Hepatocyte (in vitro differentiated cells): ENCODE measurements around the gene EPO. TPM values are rescaled to one million over a fixed set of nuclear protein-coding genes. Genes with fewer than 3 reads are reported as not detected.

Experiments used
- DNase-seq: peaks from one replicate; pipeline ENCODE4 v3.0.0-alpha.2; 2016; ENCODE audit warnings: low spot score
- H2AFZ ChIP-seq: fragments of 200-600 bp; sonication (generic); 2 replicates; pipeline ENCODE4 v1.6.0; 2016; ENCODE audit warnings: antibody characterized with exemption, mild to moderate bottlenecking
- H3K27ac ChIP-seq: fragments of 200-600 bp; sonication (generic); 2 replicates; pipeline ENCODE4 v1.5.1; 2016; ENCODE audit warnings: mild to moderate bottlenecking
- H3K27me3 ChIP-seq: fragments of 200-600 bp; sonication (generic); 2 replicates; pipeline ENCODE4 v1.6.1; 2016
- H3K36me3 ChIP-seq: fragments of 200-600 bp; sonication (generic); replicated peaks from 2 replicates; pipeline ENCODE4 v1.5.1; 2016; ENCODE audit warnings: low read depth; ENCODE audit not compliant: insufficient read depth
- H3K4me1 ChIP-seq: fragments of 200-600 bp; sonication (generic); 2 replicates; pipeline ENCODE4 v1.5.1; 2016; ENCODE audit warnings: mild to moderate bottlenecking, moderate library complexity; ENCODE audit not compliant: insufficient read depth
- H3K4me2 ChIP-seq: fragments of 200-600 bp; sonication (generic); 2 replicates; pipeline ENCODE4 v1.6.0; 2016
- H3K4me3 ChIP-seq: fragments of 200-600 bp; sonication (generic); 2 replicates; pipeline ENCODE4 v1.5.1; 2016; ENCODE audit warnings: mild to moderate bottlenecking
- H3K79me2 ChIP-seq: fragments of 200-600 bp; sonication (generic); 2 replicates; pipeline ENCODE4 v1.6.0; 2017; ENCODE audit warnings: mild to moderate bottlenecking
- H3K9me2 ChIP-seq: fragments of 200-600 bp; sonication (generic); replicated peaks from 2 replicates; pipeline ENCODE4 v1.6.0; 2017; ENCODE audit warnings: mild to moderate bottlenecking; ENCODE audit not compliant: insufficient read depth
- H3K9me3 ChIP-seq: fragments of 200-600 bp; sonication (generic); 2 replicates; pipeline ENCODE4 v1.5.1; 2016; ENCODE audit warnings: low read depth, mild to moderate bottlenecking
- H4K20me1 ChIP-seq: fragments of 200-600 bp; sonication (generic); 2 replicates; pipeline ENCODE4 v1.6.0; 2016; ENCODE audit warnings: mild to moderate bottlenecking; ENCODE audit not compliant: insufficient read depth, poor library complexity, severe bottlenecking
- EZH2 ChIP-seq: fragments of 200-600 bp; sonication (generic); IDR thresholded peaks from 2 replicates; pipeline ENCODE4 v1.6.1; 2016; ENCODE audit warnings: antibody characterized with exemption, mild to moderate bottlenecking, borderline replicate concordance
- EZH2phosphoT487 ChIP-seq: fragments of 200-600 bp; sonication (generic); IDR thresholded peaks from one replicate; pipeline ENCODE4 v1.6.1; 2018; ENCODE audit warnings: antibody characterized with exemption, mild to moderate bottlenecking, low read depth, moderate library complexity; ENCODE audit not compliant: unreplicated experiment, severe bottlenecking
- WGBS: methylation state at CpG from one replicate; pipeline ENCODE4 v1.1.6; 2016; ENCODE audit warnings: low lambda C conversion rate; ENCODE audit errors: missing lambda C conversion rate; 5-methylcytosine and 5-hydroxymethylcytosine counted together
- polyA plus RNA-seq: library from polyadenylated mRNA; unstranded; fragments of >200 nt; fragmentation: Nextera tagmentation; extraction: Ambion mirVana; gene quantifications from 2 replicates; pipeline ENCODE4 v1.2.1, GENCODE V29; 2016
- total RNA-seq: library from RNA; depleted of rRNA; stranded (reverse); fragments of >200 nt; gene quantifications from 2 replicates; pipeline ENCODE4 v1.2.3, GENCODE V29; 2014
- TF ChIP-seq, protein P1 (sequence below): fragments of 200-600 bp; sonication (generic); IDR thresholded peaks from 2 replicates; pipeline ENCODE4 v1.5.1; 2016; ENCODE audit warnings: antibody characterized with exemption, mild to moderate bottlenecking; ENCODE audit not compliant: poor library complexity

EPO gene
- total and polyA plus RNA-seq, 2 experiments from 2014 or later, result 1.3 TPM; not detected in 1

DNA sequence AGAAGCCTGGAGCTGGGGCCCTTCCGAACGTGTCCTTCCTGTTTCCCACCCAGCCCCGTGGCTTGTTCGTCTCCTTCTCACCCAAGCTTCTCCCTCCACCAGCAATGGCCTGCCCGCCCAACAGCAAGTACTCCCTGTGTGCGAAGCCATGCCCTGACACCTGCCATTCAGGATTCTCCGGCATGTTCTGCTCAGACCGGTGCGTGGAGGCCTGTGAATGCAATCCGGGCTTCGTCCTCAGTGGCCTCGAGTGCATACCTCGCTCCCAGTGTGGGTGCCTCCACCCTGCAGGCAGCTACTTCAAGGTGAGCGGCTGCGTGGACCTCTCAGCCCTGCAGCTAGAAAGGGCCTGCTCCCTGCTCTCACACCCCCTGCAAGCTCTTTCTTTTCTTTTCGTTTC lies 45.0 kb downstream of the EPO start:
- H2AFZ ChIP-seq, result no peak overlapping the region
- no peak overlapping the region for H3K4me3 ChIP-seq
- no peaks in the 10 kb centered on the region for H3K27me3 ChIP-seq
- H3K4me1 ChIP-seq, result no peaks in the 10 kb centered on the region
- WGBS, result 89% methylated on average over 16 of the region's 16 CpGs
- no peaks in the 10 kb centered on the region for H4K20me1 ChIP-seq
- no peaks in the 10 kb centered on the region for H3K79me2 ChIP-seq
- no peaks in the 10 kb centered on the region for H3K9me3 ChIP-seq
- TF ChIP-seq, protein P1, sequence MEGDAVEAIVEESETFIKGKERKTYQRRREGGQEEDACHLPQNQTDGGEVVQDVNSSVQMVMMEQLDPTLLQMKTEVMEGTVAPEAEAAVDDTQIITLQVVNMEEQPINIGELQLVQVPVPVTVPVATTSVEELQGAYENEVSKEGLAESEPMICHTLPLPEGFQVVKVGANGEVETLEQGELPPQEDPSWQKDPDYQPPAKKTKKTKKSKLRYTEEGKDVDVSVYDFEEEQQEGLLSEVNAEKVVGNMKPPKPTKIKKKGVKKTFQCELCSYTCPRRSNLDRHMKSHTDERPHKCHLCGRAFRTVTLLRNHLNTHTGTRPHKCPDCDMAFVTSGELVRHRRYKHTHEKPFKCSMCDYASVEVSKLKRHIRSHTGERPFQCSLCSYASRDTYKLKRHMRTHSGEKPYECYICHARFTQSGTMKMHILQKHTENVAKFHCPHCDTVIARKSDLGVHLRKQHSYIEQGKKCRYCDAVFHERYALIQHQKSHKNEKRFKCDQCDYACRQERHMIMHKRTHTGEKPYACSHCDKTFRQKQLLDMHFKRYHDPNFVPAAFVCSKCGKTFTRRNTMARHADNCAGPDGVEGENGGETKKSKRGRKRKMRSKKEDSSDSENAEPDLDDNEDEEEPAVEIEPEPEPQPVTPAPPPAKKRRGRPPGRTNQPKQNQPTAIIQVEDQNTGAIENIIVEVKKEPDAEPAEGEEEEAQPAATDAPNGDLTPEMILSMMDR, result no peak
- TF ChIP-seq EZH2, result no peak
- TF ChIP-seq EZH2phosphoT487, result no peak
- H3K9me2 ChIP-seq, result no peaks in the 10 kb centered on the region
- no peak overlapping the region for H3K4me2 ChIP-seq
- H3K27ac ChIP-seq, result no peak overlapping the region
- DNase-seq, result no peak
- no peaks in the 10 kb centered on the region for H3K36me3 ChIP-seq

DNA sequence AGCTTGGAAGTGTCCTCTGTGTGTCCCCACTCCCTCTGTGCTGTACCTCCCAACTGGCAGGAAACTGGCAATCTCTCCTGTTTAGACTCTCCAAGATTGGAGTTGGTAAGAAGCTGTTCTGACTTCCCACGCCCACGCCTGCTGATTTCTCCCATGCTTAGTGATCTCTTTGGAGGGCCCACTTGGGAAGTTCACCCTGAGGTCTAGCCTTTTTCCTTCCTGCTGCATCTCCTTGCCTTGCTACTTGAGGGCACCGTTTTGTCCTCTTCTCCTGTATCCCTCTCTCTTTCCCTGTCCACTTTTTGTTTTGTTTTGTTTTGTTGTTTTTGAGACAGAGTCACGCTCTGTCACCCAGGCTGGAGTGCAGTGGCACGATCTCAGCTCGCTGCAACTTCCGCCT lies 48.5 kb downstream of the EPO start:
- no peaks in the 10 kb centered on the region for H3K9me3 ChIP-seq
- H3K4me3 ChIP-seq, result no peak overlapping the region
- no peaks in the 10 kb centered on the region for H3K9me2 ChIP-seq
- TF ChIP-seq EZH2 (no peak), EZH2phosphoT487 (no peak)
- TF ChIP-seq, protein P1, result no peak
- no peak for DNase-seq
- no peak overlapping the region for H2AFZ ChIP-seq
- no peaks in the 10 kb centered on the region for H3K27me3 ChIP-seq
- H3K27ac ChIP-seq, result no peak overlapping the region
- H3K36me3 ChIP-seq, result no peaks in the 10 kb centered on the region
- H3K4me2 ChIP-seq, result no peak overlapping the region
- H3K4me1 ChIP-seq, result no peaks in the 10 kb centered on the region
- no peaks in the 10 kb centered on the region for H3K79me2 ChIP-seq
- H4K20me1 ChIP-seq, result no peaks in the 10 kb centered on the region
- 92% methylated on average over 7 of the region's 7 CpGs for WGBS

Other genes starting within 250 kb of the EPO start
- 25.4 and 26.2 TPM in 2 replicates for gene TSC22D4, start 241.3 kb upstream of the EPO start, total RNA-seq
- gene TSC22D4, start 241.3 kb upstream of the EPO start, polyA plus RNA-seq, result 89.6 and 90.7 TPM in 2 replicates
- gene NYAP1, start 236.5 kb upstream of the EPO start, total RNA-seq, result 1.6 and 2.4 TPM in 2 replicates
- gene NYAP1, start 236.5 kb upstream of the EPO start, polyA plus RNA-seq, result 0.68 TPM in 1 of 2 replicates, not detected in the other
- 32.8 and 38.6 TPM in 2 replicates for gene AGFG2, start 181.3 kb upstream of the EPO start, total RNA-seq
- 33.3 and 53.7 TPM in 2 replicates for gene AGFG2, start 181.3 kb upstream of the EPO start, polyA plus RNA-seq
- gene SAP25, start 146.6 kb upstream of the EPO start, total RNA-seq, result not detected in 2 replicates
- 1.8 and 4.0 TPM in 2 replicates for gene SAP25, start 146.6 kb upstream of the EPO start, polyA plus RNA-seq
- 34.0 and 40.3 TPM in 2 replicates for gene LRCH4, start 134.3 kb upstream of the EPO start, total RNA-seq
- 105 and 129 TPM in 2 replicates for gene LRCH4, start 134.3 kb upstream of the EPO start, polyA plus RNA-seq
- gene FBXO24, start 134.1 kb upstream of the EPO start, total RNA-seq, result 1.1 and 1.4 TPM in 2 replicates
- 0.49 and 1.6 TPM in 2 replicates for gene FBXO24, start 134.1 kb upstream of the EPO start, polyA plus RNA-seq
- gene PCOLCE, start 118.1 kb upstream of the EPO start, total RNA-seq, result 64.2 and 90.0 TPM in 2 replicates
- 249 and 343 TPM in 2 replicates for gene PCOLCE, start 118.1 kb upstream of the EPO start, polyA plus RNA-seq
- 8.8 and 10.4 TPM in 2 replicates for gene MOSPD3, start 107.9 kb upstream of the EPO start, total RNA-seq
- 39.2 and 44.4 TPM in 2 replicates for gene MOSPD3, start 107.9 kb upstream of the EPO start, polyA plus RNA-seq
- gene TFR2, start 78.9 kb upstream of the EPO start, total RNA-seq, result 12.5 and 13.5 TPM in 2 replicates
- 11.1 and 16.8 TPM in 2 replicates for gene TFR2, start 78.9 kb upstream of the EPO start, polyA plus RNA-seq
- gene ACTL6B, start 64.0 kb upstream of the EPO start, total RNA-seq, result not detected in 2 replicates
- not detected in 2 replicates for gene ACTL6B, start 64.0 kb upstream of the EPO start, polyA plus RNA-seq
- gene GNB2, start 46.7 kb upstream of the EPO start, total RNA-seq, result 99.6 and 111 TPM in 2 replicates
- 204 and 222 TPM in 2 replicates for gene GNB2, start 46.7 kb upstream of the EPO start, polyA plus RNA-seq
- 14.2 and 17.6 TPM in 2 replicates for gene GIGYF1, start 26.2 kb upstream of the EPO start, total RNA-seq
- gene GIGYF1, start 26.2 kb upstream of the EPO start, polyA plus RNA-seq, result 13.2 and 16.8 TPM in 2 replicates
- 30.1 and 39.2 TPM in 2 replicates for gene POP7, start 14.3 kb upstream of the EPO start, total RNA-seq
- gene POP7, start 14.3 kb upstream of the EPO start, polyA plus RNA-seq, result 48.7 and 59.2 TPM in 2 replicates
- not detected in 2 replicates for gene ZAN, start 13.1 kb downstream of the EPO start, total RNA-seq
- not detected in 2 replicates for gene ZAN, start 13.1 kb downstream of the EPO start, polyA plus RNA-seq
- 57.9 and 61.1 TPM in 2 replicates for gene EPHB4, start 107.1 kb downstream of the EPO start, total RNA-seq
- 47.2 and 51.6 TPM in 2 replicates for gene EPHB4, start 107.1 kb downstream of the EPO start, polyA plus RNA-seq
- gene SLC12A9, start 132.2 kb downstream of the EPO start, total RNA-seq, result 15.4 and 21.3 TPM in 2 replicates
- 17.1 and 23.5 TPM in 2 replicates for gene SLC12A9, start 132.2 kb downstream of the EPO start, polyA plus RNA-seq
- 54.0 and 57.5 TPM in 2 replicates for gene TRIP6, start 146.9 kb downstream of the EPO start, total RNA-seq
- gene TRIP6, start 146.9 kb downstream of the EPO start, polyA plus RNA-seq, result 70.3 and 98.9 TPM in 2 replicates
- gene SRRT, start 154.6 kb downstream of the EPO start, total RNA-seq, result 35.8 and 49.1 TPM in 2 replicates
- 91.7 and 135 TPM in 2 replicates for gene SRRT, start 154.6 kb downstream of the EPO start, polyA plus RNA-seq
- gene UFSP1, start 169.2 kb downstream of the EPO start, total RNA-seq, result 3.9 TPM in 2 replicates
- 4.2 and 4.3 TPM in 2 replicates for gene UFSP1, start 169.2 kb downstream of the EPO start, polyA plus RNA-seq
- gene ACHE, start 175.4 kb downstream of the EPO start, total RNA-seq, result 3.2 and 4.6 TPM in 2 replicates
- gene ACHE, start 175.4 kb downstream of the EPO start, polyA plus RNA-seq, result 16.3 and 18.3 TPM in 2 replicates
- gene MUC3A, start 229.1 kb downstream of the EPO start, total RNA-seq, result 1.9 and 4.9 TPM in 2 replicates
- 9.4 and 10.6 TPM in 2 replicates for gene MUC3A, start 229.1 kb downstream of the EPO start, polyA plus RNA-seq
- 4.0 and 8.5 TPM in 2 replicates for gene MUC12, start 249.1 kb downstream of the EPO start, total RNA-seq
- gene MUC12, start 249.1 kb downstream of the EPO start, polyA plus RNA-seq, result 7.3 and 9.2 TPM in 2 replicates